ENCODE data around the gene GPT2. TPM values are rescaled to one million over a fixed set of nuclear protein-coding genes. Genes with fewer than 3 reads are reported as not detected.

The GPT2 gene
- polyA plus RNA-seq, 3 donors, result 0.98 to 1.5 (median 1.4) TPM

GRCh38 chr16:46906360-46907060 lies 22.3 kb downstream of the GPT2 start:
- intact Hi-C loops (cut with micrococcal nuclease), result loop anchor here (10.0 kb wide), 1 partner anchor 232 kb away; no protein-coding TSS in a partner anchor
- WGBS (ENCODE audit: insufficient coverage), result 97% methylated on average over 11 of the region's 12 CpGs
- H3K27ac Mint-ChIP-seq, result peak overlapping the region in 1 of 7 donors; percentile 32
- H3K4me1 ChIP-seq (ENCODE audit: control insufficient read depth in 1 of 2, insufficient read depth in 2 of 2, low read length in 2 of 2), result no peaks in the 10 kb centered on the region
- no peaks in the 10 kb centered on the region for H3K27me3 Mint-ChIP-seq (ENCODE audit: low read depth in 3 of 3)
- no peak overlapping the region for H3K4me2 ChIP-seq (replicated peaks; ENCODE audit: extremely low read depth, low read length, poor library complexity, severe bottlenecking)
- no peak overlapping the region for H3K9ac ChIP-seq (ENCODE audit: insufficient read depth, low read length, poor library complexity, severe bottlenecking)
- H3K36me3 ChIP-seq (replicated peaks in 1 of 2; ENCODE audit: control insufficient read depth in 1 of 2, insufficient read depth in 2 of 2, low read length in 2 of 2), result peaks cover 0 to 8% of the 10 kb centered on the region in 2 donors
- H3K4me3 ChIP-seq (replicated peaks in 1 of 3; ENCODE audit: low read depth in 2 of 3, low read length in 3 of 3), result no peak overlapping the region
- no peak overlapping the region for H3K27ac ChIP-seq (ENCODE audit: low read depth in 1 of 2, low read length in 2 of 2)
- no peak overlapping the region for H3K4me3 Mint-ChIP-seq
- H3K9me3 ChIP-seq (replicated peaks in 1 of 2; ENCODE audit: control insufficient read depth in 1 of 2, insufficient read depth in 1 of 2, low read length in 2 of 2), result no peaks in the 10 kb centered on the region
- no peaks in the 10 kb centered on the region for H3K79me2 ChIP-seq (ENCODE audit: insufficient read depth, low read length)
- peaks cover 8% of the 10 kb centered on the region for H3K4me1 Mint-ChIP-seq
- H4K20me1 ChIP-seq (ENCODE audit: insufficient read depth, low read length), result no peaks in the 10 kb centered on the region
- H3K9me3 Mint-ChIP-seq, result no peaks in the 10 kb centered on the region
- peaks cover 17 to 29% of the 10 kb centered on the region in 2 donors for H3K36me3 Mint-ChIP-seq
- TF ChIP-seq CTCF (IDR thresholded peaks at IDR 0.05), result no peak
- H2AFZ ChIP-seq (ENCODE audit: insufficient read depth, low read depth, low read length, poor library complexity, severe bottlenecking), result no peak overlapping the region
- DNase-seq, result no peak
- no peaks in the 10 kb centered on the region for H3K27me3 ChIP-seq (ENCODE audit: control insufficient read depth in 2 of 2, insufficient read depth in 2 of 2, low read length in 2 of 2)

DNA sequence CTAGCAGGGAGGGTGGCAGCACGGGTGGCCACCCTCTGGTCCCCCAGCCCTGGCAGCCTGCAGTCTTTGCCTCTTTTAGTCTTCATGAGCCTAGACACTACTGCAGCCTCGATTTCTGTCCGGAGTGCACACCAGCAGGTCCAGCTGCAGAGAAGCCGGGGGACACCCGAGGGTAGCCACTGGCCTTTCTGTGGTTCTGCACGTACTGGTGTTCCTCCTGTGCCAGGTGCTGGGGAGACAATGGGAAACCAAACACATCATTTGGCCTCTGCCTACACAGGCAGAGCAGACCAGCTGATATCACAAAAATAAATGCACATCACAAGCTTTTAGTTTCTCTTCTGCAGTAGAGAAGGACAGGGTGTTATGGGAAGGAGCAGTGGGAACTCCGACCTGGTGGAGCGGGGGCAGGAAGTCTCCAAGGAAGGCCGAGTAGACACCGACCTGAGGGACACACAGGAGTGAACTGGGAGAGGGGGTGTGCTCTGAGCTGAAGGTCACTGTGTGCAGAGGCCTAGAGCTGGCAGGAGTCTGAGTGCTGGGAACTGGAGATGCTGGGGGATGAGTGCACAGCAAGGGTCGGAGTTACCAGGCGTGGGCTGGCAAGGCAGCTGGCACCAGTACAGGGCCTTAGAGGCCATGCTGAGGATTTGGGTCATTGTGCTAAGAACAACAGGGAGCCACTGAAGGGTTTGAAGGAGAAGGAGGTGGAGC lies 23.1 kb downstream of the GPT2 start:
- Histone ChIP-seq H3K9me3 (replicated peaks in 1 of 2; ENCODE audit: control insufficient read depth in 1 of 2, insufficient read depth in 1 of 2, low read length in 2 of 2) (no peaks in the 10 kb centered on the region), H3K4me3 (replicated peaks in 1 of 3; ENCODE audit: low read depth in 2 of 3, low read length in 3 of 3) (no peak overlapping the region), H2AFZ (ENCODE audit: insufficient read depth, low read depth, low read length, poor library complexity, severe bottlenecking) (no peak overlapping the region), H4K20me1 (ENCODE audit: insufficient read depth, low read length) (no peaks in the 10 kb centered on the region), H3K27ac (ENCODE audit: low read depth in 1 of 2, low read length in 2 of 2) (no peak overlapping the region), H3K4me1 (ENCODE audit: control insufficient read depth in 1 of 2, insufficient read depth in 2 of 2, low read length in 2 of 2) (no peaks in the 10 kb centered on the region), H3K79me2 (ENCODE audit: insufficient read depth, low read length) (no peaks in the 10 kb centered on the region), H3K4me2 (replicated peaks; ENCODE audit: extremely low read depth, low read length, poor library complexity, severe bottlenecking) (no peak overlapping the region), H3K36me3 (replicated peaks in 1 of 2; ENCODE audit: control insufficient read depth in 1 of 2, insufficient read depth in 2 of 2, low read length in 2 of 2) (peaks cover 0 to 15% of the 10 kb centered on the region in 2 donors), H3K9ac (ENCODE audit: insufficient read depth, low read length, poor library complexity, severe bottlenecking) (no peak overlapping the region), H3K27me3 (ENCODE audit: control insufficient read depth in 2 of 2, insufficient read depth in 2 of 2, low read length in 2 of 2) (no peaks in the 10 kb centered on the region)
- no peaks in the 10 kb centered on the region for H3K9me3 Mint-ChIP-seq
- H3K4me1 Mint-ChIP-seq, result peaks cover 8% of the 10 kb centered on the region
- peak overlapping the region in 2 of 7 donors; percentile 43 to 73 for H3K27ac Mint-ChIP-seq
- no peaks in the 10 kb centered on the region for H3K27me3 Mint-ChIP-seq (ENCODE audit: low read depth in 3 of 3)
- 95% methylated on average over 12 of the region's 12 CpGs for WGBS (ENCODE audit: insufficient coverage)
- H3K36me3 Mint-ChIP-seq, result peaks cover 18 to 28% of the 10 kb centered on the region in 2 donors
- H3K4me3 Mint-ChIP-seq, result no peak overlapping the region
- no peak for DNase-seq
- no peak for TF ChIP-seq CTCF (IDR thresholded peaks at IDR 0.05)
- intact Hi-C loops (cut with micrococcal nuclease), result loop anchor here (10.0 kb wide), 1 partner anchor 232 kb away; no protein-coding TSS in a partner anchor
